Left renal cortex interstitium (tissue), 4 donors: ENCODE measurements around the gene SEMA3E. TPM values are rescaled to one million over a fixed set of nuclear protein-coding genes. Genes with fewer than 3 reads are reported as not detected.
"Not testable (repeated sequence)": the region's sequence is repeated elsewhere in the genome, so short reads cannot be mapped to it uniquely, and the experiment has no call there.

Experiments used
- DNase-seq, 4 donors: peaks; one replicate each; pipeline ENCODE4 v3.0.0-alpha.2; 2013; ENCODE audit warnings: low read depth in 4 of 4, low spot score in 2 of 4, missing footprints in 1 of 4
- polyA plus RNA-seq, 4 donors: library from polyadenylated mRNA; unstranded; fragments of 120-200 nt; gene quantifications; one replicate each; pipeline ENCODE4 v1.2.1, GENCODE V29; 2013; ENCODE audit not compliant: insufficient read length in 4 of 4

Gene SEMA3E
- polyA plus RNA-seq, 4 donors = 1.2 to 2.8 (median 2.4) TPM

DNA sequence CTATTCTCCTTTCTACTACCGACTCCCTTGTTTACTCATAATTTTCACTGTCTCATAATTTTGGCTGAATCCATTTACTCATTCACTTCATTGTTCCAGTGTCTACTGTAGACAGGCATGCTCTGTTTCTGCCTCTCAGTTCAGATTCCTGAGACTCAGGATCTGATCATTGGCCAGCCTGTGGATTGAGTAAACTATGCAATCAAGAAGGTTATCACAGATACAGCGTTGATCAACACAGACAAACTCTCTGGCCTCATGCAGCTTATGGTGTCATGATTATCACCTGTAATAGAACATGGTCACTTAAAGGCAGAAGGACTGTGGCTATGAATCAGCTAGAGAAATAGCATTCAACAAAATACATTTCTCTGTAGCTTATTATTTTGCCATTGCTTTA lies 86.0 kb downstream of the SEMA3E start:
- no peak for DNase-seq

DNA sequence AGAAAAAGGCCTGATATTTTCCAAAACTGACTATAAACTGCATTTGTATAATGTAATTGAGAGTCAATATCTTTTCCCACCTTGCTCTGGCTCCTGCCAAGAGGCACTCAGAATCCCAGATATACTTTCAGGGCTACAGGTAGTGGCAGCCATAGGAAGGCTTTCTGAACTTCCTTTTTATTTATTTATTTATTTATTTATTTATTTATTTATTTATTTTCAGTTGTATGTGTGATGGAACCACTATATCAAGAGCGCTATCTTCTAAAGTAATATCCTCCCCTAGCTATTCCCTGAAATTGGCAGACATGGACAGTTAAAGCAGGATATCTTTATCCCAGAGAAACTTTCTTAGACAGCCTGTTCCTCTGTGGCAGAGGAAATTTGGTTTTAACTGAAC lies 86.7 kb downstream of the SEMA3E start:
- DNase-seq = no peak

DNA sequence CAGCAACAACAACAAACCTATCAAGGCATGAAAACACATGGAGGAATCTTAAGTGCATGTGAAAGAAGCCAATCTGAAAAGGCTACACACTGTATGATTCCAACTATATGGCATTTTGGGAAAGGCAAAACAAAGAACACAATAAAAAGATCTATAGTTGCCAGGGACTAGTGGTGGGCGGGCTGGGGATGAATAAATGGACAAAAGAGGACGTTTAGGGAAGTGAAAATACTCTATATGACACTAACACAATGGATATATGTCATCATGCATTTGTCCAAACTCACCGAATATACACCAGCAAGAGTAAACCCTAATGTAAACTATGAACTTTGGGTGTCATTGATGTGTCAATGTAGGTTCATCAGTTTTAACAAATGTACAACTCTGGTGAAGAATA lies 89.1 kb downstream of the SEMA3E start:
- no peak for DNase-seq

DNA sequence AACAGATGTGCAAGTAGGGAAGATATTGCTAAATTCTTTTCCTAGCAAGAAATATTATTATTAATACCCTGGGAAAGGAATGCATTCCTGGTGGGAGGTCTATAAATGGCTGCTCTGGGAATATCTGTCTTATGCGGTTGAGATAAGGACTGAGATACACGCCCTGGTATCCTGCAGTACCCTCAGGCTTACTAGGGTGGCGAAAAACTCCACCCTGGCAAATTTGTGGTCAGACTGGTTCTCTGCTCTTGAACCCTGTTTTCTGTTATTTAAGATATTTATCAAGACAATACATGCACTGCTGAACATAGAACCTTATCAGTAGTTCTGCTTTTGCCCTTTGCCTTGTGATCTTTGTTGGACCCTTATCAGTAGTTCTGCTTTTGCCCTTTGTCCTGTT lies 96.4 kb downstream of the SEMA3E start:
- not testable (repeated sequence) for DNase-seq

DNA sequence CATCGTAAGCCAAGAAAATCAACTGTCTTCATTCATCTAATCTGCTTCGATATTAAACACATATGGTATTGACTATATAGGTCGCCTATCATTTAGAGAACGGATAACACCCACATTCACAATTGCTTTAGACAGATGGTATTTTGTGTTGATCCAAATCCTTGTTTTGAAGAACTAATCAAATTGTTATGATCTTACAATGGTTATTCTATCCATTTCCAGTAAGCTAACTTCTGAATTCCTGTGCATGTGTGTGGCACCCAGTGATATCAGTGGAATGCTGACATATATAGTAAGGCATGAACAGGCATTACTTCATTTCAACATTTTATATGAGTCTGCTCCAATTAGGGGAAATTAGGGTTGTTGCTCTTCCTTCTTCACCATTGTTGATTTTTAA lies 98.8 kb downstream of the SEMA3E start:
- no peak for DNase-seq

DNA sequence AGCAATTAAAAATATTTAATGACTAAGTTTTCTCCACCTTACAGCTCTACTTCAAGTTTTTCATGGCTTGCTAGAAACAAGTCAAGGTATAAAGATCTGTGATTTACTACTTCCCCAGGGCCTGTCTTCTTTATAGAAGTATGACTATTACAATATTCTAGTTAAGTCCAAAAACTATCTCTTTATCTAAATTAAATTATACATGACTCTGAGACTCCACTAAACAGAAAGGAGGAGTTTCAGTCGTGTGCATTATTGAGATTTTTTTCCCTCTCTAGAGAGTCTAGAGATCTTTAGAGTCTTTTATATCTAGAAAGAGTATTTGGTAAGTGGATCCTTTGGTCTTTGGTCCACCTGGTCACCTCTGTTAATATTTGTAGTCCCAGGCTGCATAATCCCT lies 100.7 kb downstream of the SEMA3E start:
- no peak for DNase-seq

DNA sequence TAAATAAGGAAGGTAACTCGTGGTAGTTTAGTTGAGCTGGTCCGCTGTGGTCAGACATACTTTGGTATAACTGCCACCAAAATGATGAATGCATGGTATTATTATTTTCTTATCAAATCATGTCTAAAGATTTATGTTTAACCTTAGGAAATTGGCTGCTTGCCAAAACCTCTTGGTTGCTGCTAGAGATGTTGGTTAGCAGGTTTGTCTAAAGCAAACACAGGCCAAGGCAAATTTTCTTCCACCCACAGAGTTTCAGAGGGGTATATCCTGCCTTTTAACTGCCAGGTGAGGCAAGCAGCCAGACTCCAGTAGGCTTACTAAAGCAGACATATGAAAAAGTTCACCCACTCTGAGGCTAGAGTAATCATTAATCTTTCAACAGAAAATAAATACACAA lies 101.4 kb downstream of the SEMA3E start:
- no peak for DNase-seq

DNA sequence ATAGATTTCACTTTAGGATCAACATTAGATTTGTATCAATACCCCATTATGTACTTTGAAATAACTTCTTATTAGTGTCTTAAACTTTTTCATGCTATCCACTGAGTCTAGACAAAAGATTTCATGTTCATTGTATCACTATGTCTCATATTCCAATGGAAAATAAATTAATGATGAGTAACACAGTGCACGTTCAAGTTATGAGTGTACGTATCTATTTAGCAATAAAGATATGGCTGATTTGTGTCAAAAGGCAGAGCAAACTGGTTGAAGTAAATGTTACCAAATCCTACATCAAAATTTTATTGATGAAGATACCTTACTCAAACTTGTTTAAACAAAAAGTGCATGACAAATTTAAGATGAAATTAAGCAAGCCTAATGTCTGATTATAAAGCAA lies 102.4 kb downstream of the SEMA3E start:
- no peak for DNase-seq

DNA sequence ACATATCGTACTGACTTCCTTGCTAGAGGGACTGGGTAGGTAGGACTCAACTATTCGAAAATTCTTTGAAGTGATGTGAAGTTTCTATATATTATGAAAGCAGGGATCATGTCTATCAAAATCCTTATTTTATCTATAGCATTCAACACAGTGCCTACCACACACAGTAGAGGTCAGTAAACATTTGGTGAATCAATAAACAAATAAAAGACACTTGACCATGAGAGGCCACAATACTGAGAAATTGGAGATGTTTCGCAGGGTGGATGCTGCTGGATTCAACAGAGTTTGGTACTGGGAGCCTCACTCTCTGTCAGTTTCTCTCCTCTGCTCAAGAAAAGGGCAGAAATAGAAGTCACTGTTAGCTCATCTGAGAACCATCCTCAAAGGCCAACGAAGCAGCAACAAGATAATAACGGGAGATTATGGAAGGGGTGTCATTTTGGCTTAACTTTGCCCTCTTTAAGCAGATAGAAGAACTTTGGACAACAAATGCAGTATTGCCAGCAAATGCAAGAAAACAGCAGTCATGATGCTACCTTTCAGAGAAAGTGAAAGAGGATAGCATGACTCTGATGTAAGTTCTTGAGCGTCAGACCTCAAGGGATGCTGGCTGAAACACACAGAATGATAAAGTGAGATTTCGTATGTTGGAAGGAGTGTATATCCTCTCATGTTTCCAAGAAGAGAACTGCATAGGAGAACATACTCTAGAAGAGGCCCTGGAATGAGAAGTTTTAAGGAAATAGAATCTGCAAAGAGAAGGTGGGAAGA lies 107.6 kb downstream of the SEMA3E start:
- no peak for DNase-seq

DNA sequence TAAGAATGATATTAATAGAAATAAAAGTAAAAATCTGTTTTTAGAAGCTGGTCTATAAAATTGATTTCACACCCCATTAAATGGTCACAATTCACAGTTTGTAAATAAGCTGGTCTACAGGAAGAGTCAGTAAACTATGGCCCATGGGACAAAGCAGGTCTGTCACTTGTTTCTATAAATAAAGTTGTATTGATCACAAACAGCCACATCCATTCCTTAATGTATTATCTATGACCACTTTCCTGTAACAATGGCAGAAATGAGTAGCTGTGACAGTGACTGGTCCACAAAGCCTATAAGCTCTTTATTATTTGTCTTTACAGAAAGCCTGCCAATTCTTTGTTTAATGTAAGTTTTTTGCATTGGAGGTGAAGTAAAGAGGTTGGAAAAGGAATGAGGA lies 114.5 kb downstream of the SEMA3E start:
- no peak for DNase-seq

DNA sequence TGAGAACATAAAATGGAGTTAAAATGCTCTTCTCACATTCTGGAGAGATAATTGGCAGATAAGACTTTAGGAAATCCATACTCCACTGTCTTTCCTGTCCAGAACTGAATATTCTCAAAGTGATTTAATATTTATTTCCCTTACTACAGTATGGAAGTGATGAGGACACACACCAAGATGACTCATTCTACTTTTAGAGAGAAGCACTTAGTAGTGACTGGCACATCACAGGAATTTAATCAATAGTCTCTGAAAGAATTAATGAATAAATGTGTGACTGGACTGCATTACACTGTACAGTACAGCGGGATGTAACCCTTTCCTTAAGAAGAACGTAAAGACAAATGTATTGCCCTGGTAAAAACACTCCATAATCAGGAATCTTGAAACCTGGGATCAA lies 116.7 kb downstream of the SEMA3E start:
- no peak for DNase-seq

DNA sequence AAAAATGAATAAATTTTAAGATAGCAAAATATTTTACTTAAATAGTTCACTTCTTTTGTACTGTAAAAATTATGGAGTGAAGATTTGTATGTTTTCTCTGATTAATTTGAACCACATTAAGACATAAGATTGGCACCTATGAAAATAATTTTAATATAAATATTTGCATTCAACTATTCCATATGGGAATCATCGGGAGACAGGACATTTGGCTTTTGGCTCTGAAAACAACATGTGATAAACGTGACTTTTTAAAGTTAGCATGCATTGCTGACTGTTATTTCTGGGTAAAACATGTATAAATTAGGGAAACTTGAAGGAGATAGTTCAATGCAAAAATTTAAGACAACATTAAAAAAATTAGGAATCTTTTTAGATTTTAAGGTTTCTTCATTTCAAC lies 117.2 kb downstream of the SEMA3E start:
- no peak for DNase-seq

DNA sequence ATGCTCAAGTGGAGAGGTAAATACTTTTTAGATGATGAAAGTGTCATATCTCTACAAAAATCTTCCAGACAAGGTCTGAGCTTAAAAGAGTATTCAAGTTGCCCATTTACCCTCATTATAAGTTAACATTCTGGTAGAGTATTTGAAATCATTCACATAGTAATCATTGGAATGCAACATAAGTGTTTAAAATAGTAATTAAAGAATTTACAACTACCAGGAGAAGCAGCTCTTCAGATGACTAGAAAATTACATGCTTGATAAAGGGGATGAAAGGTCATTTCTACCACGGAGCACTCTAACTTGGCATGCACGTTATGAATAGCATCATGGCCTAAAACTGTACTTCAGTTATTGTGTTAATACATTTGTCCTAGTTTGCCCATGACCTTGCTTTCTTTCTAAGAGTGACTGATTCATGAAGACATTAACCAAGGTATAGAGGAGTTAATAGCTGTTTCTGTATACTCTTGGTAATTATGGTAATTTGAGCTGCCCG lies 120.0 kb downstream of the SEMA3E start:
- DNase-seq = no peak

DNA sequence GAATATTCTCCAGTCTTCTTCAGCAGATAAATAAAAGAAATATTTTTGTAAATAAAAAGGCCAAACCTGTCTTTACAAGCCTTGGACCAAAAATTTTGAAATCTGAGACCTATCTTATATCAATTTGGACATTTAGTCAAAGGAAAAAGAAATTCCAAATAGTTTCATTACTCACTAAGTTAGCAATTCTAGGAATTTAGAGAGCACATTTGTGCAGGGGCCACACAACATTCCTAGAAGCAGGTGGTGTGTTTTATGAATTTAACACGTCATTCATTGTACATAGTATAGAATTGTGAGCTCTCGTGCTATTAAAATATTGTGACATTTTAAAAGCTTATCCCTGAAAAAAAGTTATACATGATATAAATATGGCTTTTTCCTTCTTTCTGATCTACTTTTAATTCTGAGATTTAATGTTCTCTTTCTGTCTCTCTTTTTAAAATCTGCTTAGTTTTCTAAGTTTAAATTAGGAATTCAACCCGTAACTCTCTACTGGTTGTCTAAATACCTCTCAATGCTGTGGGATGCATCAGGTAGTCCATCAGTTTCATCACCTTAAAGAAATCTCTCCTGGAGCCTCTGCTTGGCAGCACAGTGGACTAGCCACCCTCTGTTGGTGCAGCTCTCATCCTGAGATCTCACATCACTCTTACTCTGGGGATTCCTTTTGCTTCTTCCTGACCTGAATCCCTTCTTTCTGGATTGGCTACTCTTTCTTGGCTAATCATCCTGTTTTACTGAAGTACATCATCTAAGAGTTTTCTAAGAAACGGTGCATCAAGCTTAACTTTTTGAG lies 124.5 kb downstream of the SEMA3E start:
- DNase-seq = no peak

DNA sequence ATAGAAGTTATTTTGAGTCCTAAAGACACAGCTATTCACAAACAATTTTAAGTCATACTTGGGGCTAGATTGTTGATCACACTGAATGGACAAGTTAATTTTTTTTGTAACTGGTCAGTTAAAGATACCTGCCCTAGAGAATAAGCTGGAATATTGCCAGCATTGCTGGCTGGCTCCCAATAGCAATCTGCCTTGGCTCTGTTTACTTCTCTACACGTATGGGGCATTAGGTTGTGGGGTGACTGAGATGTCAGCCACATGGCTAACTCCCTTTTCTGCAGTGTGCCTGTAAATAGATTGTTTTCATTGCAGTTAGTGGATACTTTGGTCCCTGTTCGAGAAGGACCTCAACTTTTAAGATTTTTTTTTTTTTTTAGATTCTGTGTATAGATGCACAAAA lies 128.2 kb downstream of the SEMA3E start:
- no peak for DNase-seq

DNA sequence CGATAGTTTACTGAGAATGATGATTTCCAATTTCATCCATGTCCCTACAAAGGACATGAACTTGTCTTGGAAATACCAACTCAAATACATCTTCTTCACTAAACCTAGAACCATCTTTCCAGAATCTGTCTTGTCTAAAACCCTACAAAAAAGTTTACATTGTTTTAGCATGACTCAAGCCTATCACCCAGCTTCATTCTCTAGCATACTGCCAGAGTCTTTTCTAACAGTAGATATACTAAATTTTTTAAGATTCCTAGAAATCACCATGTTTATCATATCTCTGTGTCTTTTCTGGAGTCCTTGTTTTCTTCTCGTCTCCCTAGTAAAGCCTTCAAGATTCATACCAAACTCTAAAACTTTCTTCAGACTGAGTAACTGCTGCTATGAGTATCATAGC lies 129.7 kb downstream of the SEMA3E start:
- no peak for DNase-seq

DNA sequence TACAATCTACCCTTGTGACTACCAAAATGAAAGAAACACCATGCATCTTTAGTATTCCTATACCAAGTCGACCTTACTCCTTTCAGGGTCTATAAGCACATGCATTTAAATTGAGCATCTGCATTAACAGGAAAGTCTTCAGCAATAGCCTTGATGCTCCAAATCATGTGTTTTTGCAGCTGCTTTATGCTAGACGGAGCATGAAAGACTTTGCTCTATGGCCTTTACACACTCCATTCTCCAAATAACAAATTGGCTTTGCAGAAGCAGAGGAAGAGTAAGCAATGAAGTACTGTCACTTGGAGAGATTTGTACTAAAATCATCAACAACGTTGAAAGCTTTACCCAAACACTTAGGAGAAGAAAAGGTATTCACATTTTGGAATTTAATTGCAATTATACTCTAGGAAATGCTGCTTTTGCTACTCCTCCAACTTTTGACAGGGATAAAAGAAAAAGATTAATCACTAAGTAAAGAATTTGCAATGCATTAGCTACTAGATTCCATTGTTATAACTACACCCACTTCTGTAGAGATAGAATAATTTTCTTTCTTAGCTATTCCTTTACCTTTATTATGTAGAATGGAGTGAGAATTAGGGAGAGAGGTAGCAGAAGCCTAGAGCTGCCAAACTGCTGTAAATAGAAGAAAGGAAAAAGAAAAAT lies 131.8 kb downstream of the SEMA3E start:
- DNase-seq = peak in 2 of 4 donors; percentile 11 to 38

DNA sequence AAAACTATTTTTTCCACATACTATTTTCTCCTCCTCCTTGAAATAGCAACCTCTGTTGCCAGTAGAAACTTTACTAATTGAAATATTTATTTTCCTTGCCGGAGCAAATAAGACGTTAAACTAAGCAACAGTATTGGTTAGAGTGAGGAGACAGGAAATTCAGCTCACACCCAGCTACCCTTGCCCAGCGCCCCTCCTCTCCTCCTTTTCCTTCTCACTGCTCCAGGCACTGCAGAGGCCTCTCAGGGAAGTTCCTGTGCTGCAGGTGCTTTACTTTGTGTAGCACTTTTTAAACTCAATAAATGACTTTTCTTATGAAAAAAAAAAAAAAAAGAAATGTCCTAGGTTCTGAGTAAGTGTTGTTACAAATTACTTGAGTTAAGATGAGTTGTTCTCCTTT lies 134.0 kb downstream of the SEMA3E start:
- no peak for DNase-seq

DNA sequence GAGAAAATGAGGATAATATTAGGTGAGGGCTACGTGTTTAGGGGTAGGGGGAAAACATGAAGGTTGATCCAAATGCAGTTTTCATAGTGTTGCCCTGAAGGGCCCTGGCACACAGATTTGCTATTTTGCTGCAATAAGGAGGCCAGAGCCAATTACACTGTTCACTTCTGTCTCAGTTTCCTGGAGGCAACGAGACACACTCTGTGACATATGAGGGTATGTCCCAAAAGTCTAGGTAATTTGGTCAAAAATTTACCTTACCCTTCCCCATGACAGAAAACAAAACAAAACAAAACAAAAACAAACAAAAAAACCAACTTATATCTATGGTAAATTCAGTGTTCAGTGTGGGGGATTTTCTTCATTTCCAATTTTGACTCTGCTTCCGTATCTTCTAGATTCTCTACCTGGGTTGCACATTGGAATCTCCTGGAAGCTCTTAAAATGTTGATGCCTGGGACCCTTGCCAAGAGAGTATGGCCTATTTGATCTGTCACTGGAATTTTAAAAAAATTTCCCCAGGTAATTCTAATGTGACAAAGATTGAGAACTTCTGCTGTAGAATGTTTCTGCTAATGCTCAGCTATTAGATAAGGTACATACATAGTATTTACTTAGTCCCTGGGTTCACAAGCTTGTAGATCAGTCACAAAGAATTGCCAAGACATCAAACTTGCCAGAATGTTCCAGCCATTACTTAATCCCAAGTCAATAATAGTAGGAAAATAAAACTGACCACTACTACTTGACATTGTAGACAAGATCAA lies 139.5 kb downstream of the SEMA3E start:
- DNase-seq = no peak

DNA sequence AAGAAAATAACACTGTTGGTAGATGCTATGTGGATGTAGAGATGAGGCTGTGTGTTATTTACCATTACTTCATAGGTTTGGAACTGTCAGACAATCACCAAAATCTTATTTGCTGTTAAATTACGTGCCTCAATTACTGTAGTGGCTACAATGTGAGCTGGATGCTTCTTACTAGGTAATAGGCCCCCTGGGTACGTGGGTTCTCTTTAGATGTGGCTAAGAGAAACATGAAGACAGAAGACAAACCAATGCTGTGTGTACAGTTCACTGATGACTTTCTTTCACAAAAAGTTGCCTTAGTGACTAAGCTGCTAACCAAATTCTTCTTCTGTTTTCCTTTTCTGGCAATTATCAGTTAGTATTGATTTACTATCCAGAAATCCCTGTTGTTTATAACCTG lies 144.6 kb downstream of the SEMA3E start:
- DNase-seq = no peak

DNA sequence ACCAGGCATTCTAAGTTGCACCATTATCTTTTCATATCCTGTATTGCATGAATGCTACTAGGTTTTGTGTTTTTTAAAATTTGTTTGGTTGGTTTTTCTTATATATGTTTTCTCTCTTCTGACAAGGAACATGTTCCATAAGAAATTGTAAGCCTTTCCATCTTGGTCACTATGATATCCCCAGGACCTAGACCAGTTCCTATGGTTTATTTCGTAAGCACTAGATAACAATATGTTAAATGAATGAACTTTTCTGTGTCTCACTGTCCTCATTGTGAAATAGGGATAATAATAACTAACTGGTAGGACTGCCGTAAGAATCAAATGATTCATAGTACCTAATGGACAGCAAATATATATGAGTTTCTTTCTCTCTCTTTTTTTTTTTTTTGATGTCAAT lies 146.3 kb downstream of the SEMA3E start:
- DNase-seq = no peak
